ENCODE measurements around the gene NOX4. TPM values are rescaled to one million over a fixed set of nuclear protein-coding genes. Genes with fewer than 3 reads are reported as not detected.
"Not testable (repeated sequence)": the region's sequence is repeated elsewhere in the genome, so short reads cannot be mapped to it uniquely, and the experiment has no call there.

NOX4 gene
- total RNA-seq, 3 donors from 2014 or later = 5.1 to 19.7 (median 15.4) TPM

GRCh38 chr11:89436071-89436470 is 55.1 kb downstream of the NOX4 start:
- no peak for DNase-seq (ENCODE audit: low spot score in 2 of 2)
- Histone ChIP-seq H3K4me3 (no peak overlapping the region), H3K9me3 (no peaks in the 10 kb centered on the region), H3K27me3 (no peaks in the 10 kb centered on the region), H3K4me1 (no peaks in the 10 kb centered on the region), H3K36me3 (no peaks in the 10 kb centered on the region), H3K27ac (no peak overlapping the region)
- intact Hi-C loops (cut with DNase I; ENCODE audit: low total_unique reads) = no loop called here
- TF ChIP-seq POLR2AphosphoS5 (IDR thresholded peaks at IDR 0.05) = no peak
- no peak for TF ChIP-seq CTCF (IDR thresholded peaks at IDR 0.05)
- TF ChIP-seq POLR2A (IDR thresholded peaks at IDR 0.05) = no peak

GRCh38 chr11:89433278-89433677 is 57.9 kb downstream of the NOX4 start:
- H3K27ac ChIP-seq = no peak overlapping the region
- intact Hi-C loops (cut with DNase I; ENCODE audit: low total_unique reads) = no loop called here
- H3K4me1 ChIP-seq = no peaks in the 10 kb centered on the region
- no peaks in the 10 kb centered on the region for H3K27me3 ChIP-seq
- no peaks in the 10 kb centered on the region for H3K9me3 ChIP-seq
- H3K36me3 ChIP-seq = no peaks in the 10 kb centered on the region
- DNase-seq (ENCODE audit: low spot score in 2 of 2) = no peak
- TF ChIP-seq CTCF (IDR thresholded peaks at IDR 0.05) (no peak), POLR2AphosphoS5 (IDR thresholded peaks at IDR 0.05) (no peak), POLR2A (IDR thresholded peaks at IDR 0.05) (no peak)
- H3K4me3 ChIP-seq = no peak overlapping the region

GRCh38 chr11:89432182-89432581 is 59.0 kb downstream of the NOX4 start:
- H3K4me1 ChIP-seq; H3K27ac ChIP-seq; H3K27me3 ChIP-seq; H3K9me3 ChIP-seq; DNase-seq (ENCODE audit: low spot score in 2 of 2); H3K36me3 ChIP-seq; intact Hi-C loops (cut with DNase I; ENCODE audit: low total_unique reads); H3K4me3 ChIP-seq: not testable (repeated sequence)

GRCh38 chr11:89426501-89426900 is 64.7 kb downstream of the NOX4 start:
- DNase-seq (ENCODE audit: low spot score in 2 of 2); H3K9me3 ChIP-seq; H3K27ac ChIP-seq; H3K27me3 ChIP-seq; H3K4me1 ChIP-seq; H3K36me3 ChIP-seq; H3K4me3 ChIP-seq; intact Hi-C loops (cut with DNase I; ENCODE audit: low total_unique reads): not testable (repeated sequence)

GRCh38 chr11:89421718-89422117 is 69.5 kb downstream of the NOX4 start:
- intact Hi-C loops (cut with DNase I; ENCODE audit: low total_unique reads) = no loop called here
- DNase-seq (ENCODE audit: low spot score in 2 of 2) = no peak
- Histone ChIP-seq H3K36me3 (no peaks in the 10 kb centered on the region), H3K4me3 (no peak overlapping the region), H3K9me3 (no peaks in the 10 kb centered on the region), H3K27me3 (no peaks in the 10 kb centered on the region), H3K27ac (no peak overlapping the region), H3K4me1 (no peaks in the 10 kb centered on the region)
- TF ChIP-seq CTCF (IDR thresholded peaks at IDR 0.05) (no peak), POLR2AphosphoS5 (IDR thresholded peaks at IDR 0.05) (no peak), POLR2A (IDR thresholded peaks at IDR 0.05) (no peak)

- Histone ChIP-seq H3K27ac (no peak overlapping the region), H3K36me3 (no peaks in the 10 kb centered on the region), H3K4me3 (no peak overlapping the region), H3K9me3 (no peaks in the 10 kb centered on the region), H3K27me3 (no peaks in the 10 kb centered on the region), H3K4me1 (no peaks in the 10 kb centered on the region)
- TF ChIP-seq POLR2A (IDR thresholded peaks at IDR 0.05) (no peak), CTCF (IDR thresholded peaks at IDR 0.05) (no peak), POLR2AphosphoS5 (IDR thresholded peaks at IDR 0.05) (no peak)
- DNase-seq (ENCODE audit: low spot score in 2 of 2) = no peak
- intact Hi-C loops (cut with DNase I; ENCODE audit: low total_unique reads) = no loop called here
Observed at GRCh38 chr11:89420981-89421380, 70.2 kb downstream of the NOX4 start.
